SK-N-SH (cell line): ENCODE data around the gene SFMBT2. TPM values are rescaled to one million over a fixed set of nuclear protein-coding genes. Genes with fewer than 3 reads are reported as not detected.

ENCODE experiments used
- CTCF ChIA-PET: fragments of 300-600, 350-600 bp; formaldehyde crosslinking; extraction: SDS; loops from one replicate; lab custom pipeline; 2021; lab: Yijun Ruan, JAX
- POLR2A ChIA-PET: fragments of 350-600 bp; sonication (Branson Sonifier 250); formaldehyde crosslinking; extraction: SDS; loops from one replicate; lab custom pipeline; 2020; ENCODE audit warnings: antibody characterized with exemption, inconsistent platforms; lab: Yijun Ruan, JAX
- DNase-seq: peaks from one replicate; pipeline ENCODE4 v3.0.0; 2012
- H2AFZ ChIP-seq: fragments of 200-600 bp; sonication (generic); 2 replicates; pipeline ENCODE4 v1.8.1; 2016; ENCODE audit warnings: antibody characterized with exemption, mild to moderate bottlenecking, low read depth
- H3F3A ChIP-seq: fragments of 200-600 bp; sonication (generic); replicated peaks from 2 replicates; pipeline ENCODE3; 2016; ENCODE audit warnings: antibody characterized with exemption, mild to moderate bottlenecking; ENCODE audit not compliant: insufficient read depth
- H3K27ac ChIP-seq, 2 experiments: fragments of 200-500 bp in 1 of 2; fragments of 200-600 bp in 1 of 2; sonication (Bioruptor generic) in 1 of 2; sonication (generic), shearing (Covaris generic) in 1 of 2; 2 replicates each; pipeline versions ENCODE4 v1.5.1 to v1.6.1; 2014 to 2016; ENCODE audit warnings: low read depth in 2 of 2, inconsistent platforms in 1 of 2, low read length in 1 of 2, mild to moderate bottlenecking in 1 of 2, mixed read lengths in 1 of 2
- H3K27me3 ChIP-seq: fragments of 200-600 bp; sonication (generic), shearing (Covaris generic); 2 replicates; pipeline ENCODE4 v1.6.1; 2016; ENCODE audit warnings: mixed run types; ENCODE audit not compliant: insufficient read depth
- H3K36me3 ChIP-seq, 2 experiments: fragments of 200-500 bp in 1 of 2; fragments of 200-600 bp in 1 of 2; sonication (Bioruptor generic) in 1 of 2; sonication (generic) in 1 of 2; replicated peaks in 1 of 2; 2 replicates each; pipeline versions ENCODE3 to v1.5.1; 2014 to 2016; ENCODE audit warnings: low read length in 1 of 2, mild to moderate bottlenecking in 1 of 2; ENCODE audit not compliant: insufficient read depth in 2 of 2, control insufficient read depth in 1 of 2
- H3K4me1 ChIP-seq, 2 experiments: fragments of 200-500 bp in 1 of 2; fragments of 200-600 bp in 1 of 2; sonication (Bioruptor generic) in 1 of 2; sonication (generic), shearing (Covaris generic) in 1 of 2; 2 replicates each; pipeline versions ENCODE4 v1.5.1 to v1.6.1; 2014 to 2016; ENCODE audit warnings: low read depth in 1 of 2, low read length in 1 of 2, mixed run types in 1 of 2; ENCODE audit not compliant: insufficient read depth in 2 of 2, control insufficient read depth in 1 of 2
- H3K4me2 ChIP-seq: fragments of 200-600 bp; sonication (generic), shearing (Covaris generic); 2 replicates; pipeline ENCODE4 v1.6.1; 2017; ENCODE audit warnings: mixed run types
- H3K4me3 ChIP-seq, 2 experiments: fragments of 200-500 bp in 1 of 2; fragments of 200-600 bp in 1 of 2; sonication (Bioruptor generic) in 1 of 2; sonication (generic), shearing (Covaris generic) in 1 of 2; 2 replicates each; pipeline versions ENCODE4 v1.5.1 to v1.8.1; 2014 to 2016; ENCODE audit warnings: low read depth in 2 of 2, inconsistent platforms in 1 of 2, low read length in 1 of 2, mild to moderate bottlenecking in 1 of 2, mixed read lengths in 1 of 2, moderate library complexity in 1 of 2
- H3K79me2 ChIP-seq: fragments of 200-600 bp; sonication (generic); 2 replicates; pipeline ENCODE4 v1.8.1; 2017; ENCODE audit warnings: mild to moderate bottlenecking; ENCODE audit not compliant: insufficient read depth
- H3K9ac ChIP-seq: fragments of 200-600 bp; sonication (generic); 2 replicates; pipeline ENCODE4 v1.6.1; 2017; ENCODE audit warnings: mixed run types
- H3K9me2 ChIP-seq: fragments of 200-600 bp; sonication (generic); 2 replicates; pipeline ENCODE4 v1.6.1; 2017; ENCODE audit warnings: mixed run types
- H3K9me3 ChIP-seq: fragments of 200-600 bp; sonication (generic); 2 replicates; pipeline ENCODE4 v1.6.1; 2017; ENCODE audit warnings: mixed run types, mild to moderate bottlenecking, moderate library complexity
- H4K20me1 ChIP-seq: fragments of 200-600 bp; sonication (generic); 2 replicates; pipeline ENCODE4 v1.6.1; 2017; ENCODE audit warnings: mild to moderate bottlenecking, mixed run types; ENCODE audit not compliant: insufficient read depth
- EP300 ChIP-seq, 2 experiments: IDR thresholded peaks; 2 replicates each; pipeline versions ENCODE4 v1.4.0 to v1.6.1; 2012; ENCODE audit warnings: borderline replicate concordance in 1 of 2, low read depth in 1 of 2, low read length in 1 of 2
- FOSL2 ChIP-seq: IDR thresholded peaks from 2 replicates; pipeline ENCODE4 v1.4.0; 2012; ENCODE audit warnings: low read depth, mild to moderate bottlenecking, moderate library complexity, borderline replicate concordance
- GATA2 ChIP-seq: sonication (generic); formaldehyde crosslinking; IDR thresholded peaks from 2 replicates; pipeline ENCODE4 v1.5.0; 2020; ENCODE audit warnings: mild to moderate bottlenecking, missing genetic modification reagents
- IRF3 ChIP-seq: fragments of 150-350 bp; IDR thresholded peaks from 2 replicates; pipeline ENCODE4 v1.6.1; 2016; ENCODE audit warnings: mild to moderate bottlenecking, low read depth, low read length
- MAX ChIP-seq: IDR thresholded peaks from 2 replicates; pipeline ENCODE4 v1.4.0; 2012; ENCODE audit warnings: low read depth
- MEF2A ChIP-seq: IDR thresholded peaks from 2 replicates; pipeline ENCODE4 v1.4.0; 2012; ENCODE audit warnings: low read depth, borderline replicate concordance
- MXI1 ChIP-seq: IDR thresholded peaks from 2 replicates; pipeline ENCODE4 v1.6.1; 2012; ENCODE audit warnings: mild to moderate bottlenecking, low read depth, low read length, improper control_type of control experiment
- RCOR1 ChIP-seq: fragments of 150-350 bp; IDR thresholded peaks from 2 replicates; pipeline ENCODE4 v1.6.1; 2017; ENCODE audit warnings: antibody characterized with exemption, low read length
- REST ChIP-seq: IDR thresholded peaks from 2 replicates; pipeline ENCODE4 v1.6.1; 2012; ENCODE audit warnings: mild to moderate bottlenecking, low read depth, low read length, moderate library complexity
- RFX5 ChIP-seq: IDR thresholded peaks from 2 replicates; pipeline ENCODE4 v1.6.1; 2012; ENCODE audit warnings: mild to moderate bottlenecking, improper control_type of control experiment, low read length
- RXRA ChIP-seq: IDR thresholded peaks from 2 replicates; pipeline ENCODE4 v1.4.0; 2012; ENCODE audit warnings: low read depth, mild to moderate bottlenecking, borderline replicate concordance
- SIN3A ChIP-seq: IDR thresholded peaks from 2 replicates; pipeline ENCODE4 v1.6.1; 2012; ENCODE audit warnings: low read depth, mild to moderate bottlenecking, low read length, moderate library complexity, borderline replicate concordance
- SMC3 ChIP-seq: IDR thresholded peaks from 2 replicates; pipeline ENCODE4 v1.6.1; 2012; ENCODE audit warnings: low read depth, low read length, improper control_type of control experiment
- TCF12 ChIP-seq: IDR thresholded peaks from 2 replicates; pipeline ENCODE4 v1.4.0; 2012
- TEAD4 ChIP-seq: IDR thresholded peaks from 2 replicates; pipeline ENCODE4 v1.4.0; 2012; ENCODE audit warnings: mild to moderate bottlenecking, borderline replicate concordance; ENCODE audit not compliant: insufficient read depth
- YY1 ChIP-seq: IDR thresholded peaks from 2 replicates; pipeline ENCODE4 v1.4.0; 2012; ENCODE audit warnings: low read depth, mild to moderate bottlenecking
- WGBS: methylation state at CpG from one replicate; pipeline ENCODE4 v1.1.6; 2017; ENCODE audit warnings: low lambda C conversion rate; 5-methylcytosine and 5-hydroxymethylcytosine counted together
- polyA plus RNA-seq, 3 experiments: library from polyadenylated mRNA; depleted of rRNA; stranded (reverse); fragments of >200 nt; gene quantifications; 2 replicates each; pipeline ENCODE4 v1.2.3, GENCODE V29; 2012
- TF ChIP-seq, protein P1 (sequence below): fragments of 150-350 bp; IDR thresholded peaks from 2 replicates; pipeline ENCODE4 v1.6.1; 2017; ENCODE audit warnings: antibody characterized with exemption, low read length, low read depth, borderline replicate concordance
- TF ChIP-seq, protein P2 (sequence below): fragments of 200-600 bp; sonication (generic); IDR thresholded peaks from 2 replicates; pipeline ENCODE4 v1.6.1; 2017; ENCODE audit warnings: antibody characterized with exemption, mild to moderate bottlenecking, moderate library complexity

Gene SFMBT2
- polyA plus RNA-seq, 1 of the 3 experiments (the other 2 are of a cell fraction) = 0.20 TPM

- Histone ChIP-seq H3K9me2 (no peaks in the 10 kb centered on the region), H3K9ac (no peak overlapping the region), H3K4me1 (no peaks in the 10 kb centered on the region; a peak in 1 of 4 replicates), H3K27ac (no peak overlapping the region), H3K27me3 (no peaks in the 10 kb centered on the region), H3F3A (no peaks in the 10 kb centered on the region), H2AFZ (no peak overlapping the region), H4K20me1 (no peaks in the 10 kb centered on the region), H3K4me3 (no peak overlapping the region), H3K79me2 (no peaks in the 10 kb centered on the region), H3K9me3 (no peaks in the 10 kb centered on the region), H3K36me3 (no peaks in the 10 kb centered on the region), H3K4me2 (no peak overlapping the region)
- POLR2A ChIA-PET = no interaction called here
- no peak for TF ChIP-seq RFX5
- no peak for TF ChIP-seq GATA2 (CRISPR knock-in tag)
- TF ChIP-seq IRF3 = no peak
- TF ChIP-seq RXRA = no peak
- no peak for TF ChIP-seq SMC3
- TF ChIP-seq, protein P1, sequence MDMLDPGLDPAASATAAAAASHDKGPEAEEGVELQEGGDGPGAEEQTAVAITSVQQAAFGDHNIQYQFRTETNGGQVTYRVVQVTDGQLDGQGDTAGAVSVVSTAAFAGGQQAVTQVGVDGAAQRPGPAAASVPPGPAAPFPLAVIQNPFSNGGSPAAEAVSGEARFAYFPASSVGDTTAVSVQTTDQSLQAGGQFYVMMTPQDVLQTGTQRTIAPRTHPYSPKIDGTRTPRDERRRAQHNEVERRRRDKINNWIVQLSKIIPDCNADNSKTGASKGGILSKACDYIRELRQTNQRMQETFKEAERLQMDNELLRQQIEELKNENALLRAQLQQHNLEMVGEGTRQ = no peak
- TF ChIP-seq YY1 = no peak
- no peak for TF ChIP-seq TCF12
- no peak for DNase-seq
- WGBS = 52% methylated on average over 13 of the region's 14 CpGs
- CTCF ChIA-PET = interaction anchor here (0.8 kb wide), 1 partner anchor 12 kb away, joined by 3 read pairs; no protein-coding TSS in a partner anchor
Measured at GRCh38 chr10:7457478-7458316, 46.9 kb upstream of the SFMBT2 start.

DNA sequence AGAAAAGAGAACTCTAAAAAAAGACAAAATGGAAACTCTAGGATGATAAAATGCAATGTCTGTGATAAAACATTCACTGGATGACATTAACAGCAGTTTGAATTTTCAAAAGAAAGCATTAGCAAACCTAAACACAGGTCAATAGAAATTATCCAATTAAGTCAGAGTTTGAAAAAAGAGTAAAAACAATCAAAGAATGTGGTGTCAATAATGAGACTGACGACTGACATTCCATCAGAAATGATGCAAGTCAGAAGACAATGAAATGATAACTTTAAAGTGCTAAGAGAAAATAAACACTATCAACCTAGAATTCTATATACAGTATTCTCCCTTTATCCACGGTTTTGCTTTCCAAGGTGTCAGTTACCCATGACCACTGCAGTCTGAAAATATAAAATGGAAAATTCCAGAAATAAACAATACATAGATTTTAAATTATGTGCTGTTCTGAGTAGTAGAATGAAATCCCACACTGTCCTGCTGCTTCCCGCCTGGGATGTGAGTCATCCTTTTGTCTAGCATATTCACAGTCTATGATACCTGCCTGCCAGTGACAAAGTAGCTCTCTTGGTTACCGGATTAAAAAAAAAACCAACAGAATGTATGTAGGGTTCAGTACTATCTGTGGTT is 38.3 kb upstream of the SFMBT2 start:
- POLR2A ChIA-PET = no interaction called here
- CTCF ChIA-PET = no interaction called here
- H3K27me3 ChIP-seq = no peaks in the 10 kb centered on the region; the same call in 1 of the 2 replicates
- H3K27ac ChIP-seq = no peak overlapping the region
- H3F3A ChIP-seq = no peaks in the 10 kb centered on the region
- no peaks in the 10 kb centered on the region; the same call in 1 of the 2 replicates for H3K9me3 ChIP-seq
- H3K36me3 ChIP-seq = no peaks in the 10 kb centered on the region
- DNase-seq = no peak
- H3K9ac ChIP-seq = no peak overlapping the region
- H3K4me3 ChIP-seq = no peak overlapping the region
- H3K4me2 ChIP-seq = no peak overlapping the region
- peaks cover 0 to 4% of the 10 kb centered on the region in 2 experiments; a peak in 1 of 4 replicates for H3K4me1 ChIP-seq
- WGBS = 21% methylated on average over 4 of the region's 4 CpGs
- no peaks in the 10 kb centered on the region for H3K9me2 ChIP-seq
- H2AFZ ChIP-seq = no peak overlapping the region
- no peaks in the 10 kb centered on the region for H3K79me2 ChIP-seq
- no peaks in the 10 kb centered on the region for H4K20me1 ChIP-seq
- no peak for TF ChIP-seq SIN3A
- TF ChIP-seq TEAD4 = no peak
- TF ChIP-seq FOSL2 = no peak
- no peak for TF ChIP-seq MXI1
- no peak for TF ChIP-seq RCOR1
- no peak for TF ChIP-seq REST
- TF ChIP-seq, protein P2, sequence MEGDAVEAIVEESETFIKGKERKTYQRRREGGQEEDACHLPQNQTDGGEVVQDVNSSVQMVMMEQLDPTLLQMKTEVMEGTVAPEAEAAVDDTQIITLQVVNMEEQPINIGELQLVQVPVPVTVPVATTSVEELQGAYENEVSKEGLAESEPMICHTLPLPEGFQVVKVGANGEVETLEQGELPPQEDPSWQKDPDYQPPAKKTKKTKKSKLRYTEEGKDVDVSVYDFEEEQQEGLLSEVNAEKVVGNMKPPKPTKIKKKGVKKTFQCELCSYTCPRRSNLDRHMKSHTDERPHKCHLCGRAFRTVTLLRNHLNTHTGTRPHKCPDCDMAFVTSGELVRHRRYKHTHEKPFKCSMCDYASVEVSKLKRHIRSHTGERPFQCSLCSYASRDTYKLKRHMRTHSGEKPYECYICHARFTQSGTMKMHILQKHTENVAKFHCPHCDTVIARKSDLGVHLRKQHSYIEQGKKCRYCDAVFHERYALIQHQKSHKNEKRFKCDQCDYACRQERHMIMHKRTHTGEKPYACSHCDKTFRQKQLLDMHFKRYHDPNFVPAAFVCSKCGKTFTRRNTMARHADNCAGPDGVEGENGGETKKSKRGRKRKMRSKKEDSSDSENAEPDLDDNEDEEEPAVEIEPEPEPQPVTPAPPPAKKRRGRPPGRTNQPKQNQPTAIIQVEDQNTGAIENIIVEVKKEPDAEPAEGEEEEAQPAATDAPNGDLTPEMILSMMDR = no peak
- no peak for TF ChIP-seq MEF2A
- TF ChIP-seq SMC3 = no peak
- no peak for TF ChIP-seq EP300 (IDR thresholded peaks at IDR 0.05; ENCODE audit: borderline replicate concordance in 1 of 2, low read depth in 1 of 2, low read length in 1 of 2)
- no peak for TF ChIP-seq MAX
